Thoracic aorta (tissue), 2 donors: ENCODE results near the gene FHL1. TPM values are rescaled to one million over a fixed set of nuclear protein-coding genes. Genes with fewer than 3 reads are reported as not detected.
A peak's percentile ranks its signal among the peaks of the same experiment; 100 is the strongest.

Source experiments
- ATAC-seq: fragments of 150-250 bp; one replicate; pipeline ENCODE4 v1.8.0; 2017; ENCODE audit warnings: low read depth; ENCODE audit not compliant: insufficient number of reproducible peaks, low FRiP score
- DNase-seq: peaks from one replicate; pipeline ENCODE4 v3.0.0-alpha.2; 2020; ENCODE audit warnings: low spot score
- H3K27ac ChIP-seq, 2 donors: fragments of 200-600 bp; sonication (generic); 1 replicate in 1 of 2; 2 replicates in 1 of 2; pipeline ENCODE4 v1.5.1; 2016; ENCODE audit warnings: mild to moderate bottlenecking in 2 of 2, moderate library complexity in 2 of 2
- H3K27me3 ChIP-seq: fragments of 200-600 bp; sonication (generic); replicated peaks from 2 replicates; pipeline ENCODE4 v1.6.0; 2016; ENCODE audit warnings: mild to moderate bottlenecking; ENCODE audit not compliant: insufficient read depth
- H3K36me3 ChIP-seq: fragments of 200-600 bp; sonication (generic); one replicate; pipeline ENCODE4 v1.5.1; 2016
- H3K4me1 ChIP-seq, 2 donors: fragments of 200-600 bp; sonication (generic); 1 replicate in 1 of 2; 2 replicates in 1 of 2; pipeline versions ENCODE4 v1.5.1 to v1.6.0; 2016; ENCODE audit warnings: low read depth in 2 of 2, mild to moderate bottlenecking in 1 of 2; ENCODE audit not compliant: control insufficient read depth in 1 of 2
- H3K4me3 ChIP-seq: fragments of 200-600 bp; sonication (generic); 2 replicates; pipeline ENCODE4 v1.5.1; 2016; ENCODE audit warnings: mild to moderate bottlenecking
- H3K9me3 ChIP-seq: fragments of 200-600 bp; sonication (generic); 2 replicates; pipeline ENCODE4 v1.5.1; 2016
- CTCF ChIP-seq: fragments of 200-600 bp; sonication (generic); IDR thresholded peaks from one replicate; pipeline ENCODE4 v1.5.1; 2019; ENCODE audit warnings: antibody characterized with exemption
- total RNA-seq, 2 donors: library from RNA; depleted of rRNA; stranded (reverse); fragments of >200 nt; gene quantifications; one replicate each; pipeline versions ENCODE4 v1.1.0 to v1.2.3, GENCODE V29; 2016

The FHL1 gene
- total RNA-seq, 2 donors from 2014 or later = 1,134 to 3,147 TPM

GRCh38 chrX:136195247-136195646 lies 47.9 kb downstream of the FHL1 start:
- Histone ChIP-seq H3K27me3 (no peaks in the 10 kb centered on the region), H3K4me3 (no peak overlapping the region), H3K4me1 (peaks cover 39 to 74% of the 10 kb centered on the region in 2 donors), H3K36me3 (no peaks in the 10 kb centered on the region), H3K9me3 (no peaks in the 10 kb centered on the region), H3K27ac (peak overlapping the region; percentile 79 to 82)
- no peak for DNase-seq
- ATAC-seq = no peak
- TF ChIP-seq CTCF = no peak

GRCh38 chrX:136196691-136197155 lies 49.4 kb downstream of the FHL1 start:
- no peak for ATAC-seq
- no peak for TF ChIP-seq CTCF
- H3K27ac ChIP-seq = peak overlapping the region; percentile 79 to 82
- H3K4me1 ChIP-seq = peaks cover 27 to 73% of the 10 kb centered on the region in 2 donors
- no peaks in the 10 kb centered on the region for H3K27me3 ChIP-seq
- H3K36me3 ChIP-seq = no peaks in the 10 kb centered on the region
- peak overlapping the region; percentile 67 for H3K4me3 ChIP-seq
- no peak for DNase-seq
- H3K9me3 ChIP-seq = no peaks in the 10 kb centered on the region

GRCh38 chrX:136198010-136198409 lies 50.7 kb downstream of the FHL1 start:
- no peaks in the 10 kb centered on the region for H3K9me3 ChIP-seq
- H3K36me3 ChIP-seq = no peaks in the 10 kb centered on the region
- H3K4me1 ChIP-seq = peaks cover 29 to 71% of the 10 kb centered on the region in 2 donors
- peak overlapping the region; percentile 67 for H3K4me3 ChIP-seq
- ATAC-seq (no peak), DNase-seq (no peak)
- H3K27ac ChIP-seq = peak overlapping the region; percentile 79 to 82
- TF ChIP-seq CTCF = no peak
- H3K27me3 ChIP-seq = no peaks in the 10 kb centered on the region

GRCh38 chrX:136198678-136199243 lies 51.4 kb downstream of the FHL1 start:
- no peak for ATAC-seq
- Histone ChIP-seq H3K4me1 (peaks cover 26 to 71% of the 10 kb centered on the region in 2 donors), H3K36me3 (no peaks in the 10 kb centered on the region), H3K9me3 (no peaks in the 10 kb centered on the region), H3K27ac (peak overlapping the region; percentile 79 to 82), H3K27me3 (no peaks in the 10 kb centered on the region), H3K4me3 (peak overlapping the region; percentile 67)
- no peak for DNase-seq
- no peak for TF ChIP-seq CTCF

GRCh38 chrX:136199365-136199764 lies 52.0 kb downstream of the FHL1 start:
- H3K27ac ChIP-seq = peak overlapping the region; percentile 79 to 82
- no peak for ATAC-seq

More at GRCh38 chrX:136199365-136199764, 52.0 kb downstream of the FHL1 start:
- Histone ChIP-seq H3K27me3 (no peaks in the 10 kb centered on the region), H3K36me3 (no peaks in the 10 kb centered on the region), H3K4me3 (peak overlapping the region; percentile 67), H3K4me1 (peaks cover 29 to 71% of the 10 kb centered on the region in 2 donors), H3K9me3 (no peaks in the 10 kb centered on the region)
- no peak for TF ChIP-seq CTCF
- no peak for DNase-seq
